ENCODE measurements around the gene TRAM2.
A peak's percentile ranks its signal among the peaks of the same experiment; 100 is the strongest.

TRAM2 gene

GRCh38 chr6:52505726-52506409 is 71.0 kb downstream of the TRAM2 start:
- no peak for DNase-seq

GRCh38 chr6:52504782-52505136 is 72.1 kb downstream of the TRAM2 start:
- no peak for DNase-seq

- DNase-seq: peak; percentile 89 to 97
Measured at GRCh38 chr6:52503851-52504781, 72.7 kb downstream of the TRAM2 start.

GRCh38 chr6:52503323-52503747 is 73.5 kb downstream of the TRAM2 start:
- peak in 1 of 2 experiments; percentile 40 for DNase-seq

- no peak for DNase-seq
Measured at GRCh38 chr6:52502306-52503029, 74.4 kb downstream of the TRAM2 start.

GRCh38 chr6:52500238-52501129 is 76.4 kb downstream of the TRAM2 start:
- peak in 1 of 2 experiments; percentile 57 for DNase-seq

GRCh38 chr6:52499681-52500236 is 77.1 kb downstream of the TRAM2 start:
- peak in 1 of 2 experiments; percentile 12 for DNase-seq

- DNase-seq: no peak
Measured at GRCh38 chr6:52499026-52499425, 77.8 kb downstream of the TRAM2 start.

- DNase-seq: no peak
Measured at GRCh38 chr6:52498538-52499017, 78.3 kb downstream of the TRAM2 start.

GRCh38 chr6:52497652-52498408 is 79.0 kb downstream of the TRAM2 start:
- DNase-seq: no peak

GRCh38 chr6:52496631-52497030 is 80.2 kb downstream of the TRAM2 start:
- DNase-seq: no peak

GRCh38 chr6:52495922-52496321 is 80.9 kb downstream of the TRAM2 start:
- no peak for DNase-seq

- no peak for DNase-seq
Measured at GRCh38 chr6:52494298-52495072, 82.4 kb downstream of the TRAM2 start.

GRCh38 chr6:52493669-52494068 is 83.2 kb downstream of the TRAM2 start:
- DNase-seq: no peak

- DNase-seq: no peak
Measured at GRCh38 chr6:52491203-52492069, 85.4 kb downstream of the TRAM2 start.

- DNase-seq: no peak
Measured at GRCh38 chr6:52489881-52490280, 87.0 kb downstream of the TRAM2 start.

GRCh38 chr6:52483671-52484003 is 93.2 kb downstream of the TRAM2 start:
- no peak for DNase-seq

GRCh38 chr6:52482903-52483670 is 93.8 kb downstream of the TRAM2 start:
- DNase-seq: no peak

- DNase-seq: no peak
Measured at GRCh38 chr6:52475307-52475706, 101.6 kb downstream of the TRAM2 start.

All from NCI-H446 (cell line).